HG02610 (cell line): ENCODE measurements around the gene NPR2.

ENCODE experiments used
- ATAC-seq: cut with Tn5 transposase; IDR thresholded peaks from one replicate; pipeline ENCODE4 v1.9.1; 2021; ENCODE audit warnings: mild to moderate bottlenecking, moderate library complexity; ENCODE audit not compliant: unreplicated experiment

NPR2 gene

GRCh38 chr9:35852876-35853865 lies 61.8 kb downstream of the NPR2 start:
- ATAC-seq, result no peak

GRCh38 chr9:35854091-35854762 lies 62.8 kb downstream of the NPR2 start:
- no peak for ATAC-seq

GRCh38 chr9:35856206-35856605 lies 64.8 kb downstream of the NPR2 start:
- no peak for ATAC-seq

- ATAC-seq, result no peak
Observed at GRCh38 chr9:35856882-35857281, 65.5 kb downstream of the NPR2 start.

GRCh38 chr9:35858458-35858857 lies 67.1 kb downstream of the NPR2 start:
- no peak for ATAC-seq
